GM21360 (cell line): ENCODE results near the gene SH2D5.
"Not testable (repeated sequence)": the region's sequence is repeated elsewhere in the genome, so short reads cannot be mapped to it uniquely, and the experiment has no call there.

Source experiments
- ATAC-seq: cut with Tn5 transposase; IDR thresholded peaks from one replicate; pipeline ENCODE4 v1.9.1; 2021; ENCODE audit warnings: mild to moderate bottlenecking, moderate library complexity; ENCODE audit not compliant: unreplicated experiment

The SH2D5 gene

DNA sequence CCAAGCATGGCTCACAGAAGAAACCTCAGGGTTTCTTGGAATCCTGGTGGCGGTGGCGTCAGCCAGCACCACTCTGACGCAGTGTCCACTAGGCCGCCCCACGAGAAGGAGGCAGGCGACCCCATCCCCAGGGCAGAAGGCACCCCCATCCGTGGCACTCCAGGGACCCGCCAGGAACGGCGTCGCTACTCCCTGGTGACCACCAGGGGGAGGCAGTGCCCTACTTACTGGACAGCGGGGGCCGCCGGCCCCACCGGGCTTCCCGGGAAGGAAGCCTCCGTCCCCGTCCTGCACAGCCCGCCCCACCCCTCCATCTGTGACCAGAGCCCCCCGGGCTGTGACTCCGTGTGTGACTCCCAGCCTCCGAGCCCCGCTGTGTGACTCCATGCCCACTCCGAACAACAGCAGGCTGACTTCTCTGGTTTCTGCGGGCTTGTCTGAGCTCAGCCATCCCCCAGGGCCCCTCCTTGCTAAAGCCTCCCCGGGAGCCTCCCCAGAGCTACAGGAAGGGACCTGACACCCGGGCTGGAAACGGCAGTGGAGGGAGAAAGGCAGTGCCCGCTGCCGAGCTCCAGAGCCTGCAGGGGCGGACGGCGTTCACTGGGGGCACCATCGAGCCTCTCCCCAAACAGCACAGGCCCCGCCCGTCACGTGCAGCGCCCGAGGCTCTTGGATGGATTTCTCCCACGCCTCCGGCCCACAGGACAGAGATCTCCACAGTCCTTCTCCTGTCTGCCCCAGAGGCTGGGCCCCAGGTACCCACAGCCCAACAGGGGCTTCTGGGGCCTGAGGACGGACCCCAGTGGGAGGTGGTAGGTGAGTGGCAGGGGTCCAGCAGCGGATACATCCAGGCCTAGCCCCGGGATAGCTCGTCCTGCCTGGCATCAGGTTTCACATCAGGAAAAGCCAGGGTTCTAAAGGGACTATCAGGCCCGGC is 35.8 kb downstream of the SH2D5 start:
- peak; percentile 52 for ATAC-seq

- no peak for ATAC-seq
These were observed 37.0 kb downstream of the SH2D5 start for GRCh38 chr1:20695515-20695914.

GRCh38 chr1:20693623-20694022 is 38.9 kb downstream of the SH2D5 start:
- no peak for ATAC-seq

GRCh38 chr1:20691872-20692271 is 40.6 kb downstream of the SH2D5 start:
- ATAC-seq, result no peak

DNA sequence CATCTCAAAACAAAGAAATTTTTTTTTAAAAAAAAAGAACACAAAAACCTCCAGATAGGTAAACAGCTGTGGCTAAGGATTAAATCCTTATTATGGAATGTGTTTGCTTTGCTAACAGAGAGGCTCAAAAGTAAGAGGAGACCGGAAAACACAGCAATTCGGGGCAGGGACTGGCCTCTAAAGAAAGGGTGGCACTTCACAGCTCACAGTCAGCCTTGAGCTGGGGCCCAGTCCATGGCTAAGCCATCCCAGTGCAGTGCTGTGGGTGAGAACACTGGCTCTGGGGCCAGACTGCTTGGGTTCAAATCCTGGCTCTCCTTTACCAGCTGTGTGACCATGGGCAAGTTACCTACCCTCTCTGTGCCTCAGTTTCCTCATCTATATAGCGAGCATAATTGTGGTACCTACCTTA is 42.9 kb downstream of the SH2D5 start:
- no peak for ATAC-seq

GRCh38 chr1:20686883-20687725 is 45.4 kb downstream of the SH2D5 start:
- no peak for ATAC-seq

GRCh38 chr1:20685741-20686140 is 46.8 kb downstream of the SH2D5 start:
- no peak for ATAC-seq

DNA sequence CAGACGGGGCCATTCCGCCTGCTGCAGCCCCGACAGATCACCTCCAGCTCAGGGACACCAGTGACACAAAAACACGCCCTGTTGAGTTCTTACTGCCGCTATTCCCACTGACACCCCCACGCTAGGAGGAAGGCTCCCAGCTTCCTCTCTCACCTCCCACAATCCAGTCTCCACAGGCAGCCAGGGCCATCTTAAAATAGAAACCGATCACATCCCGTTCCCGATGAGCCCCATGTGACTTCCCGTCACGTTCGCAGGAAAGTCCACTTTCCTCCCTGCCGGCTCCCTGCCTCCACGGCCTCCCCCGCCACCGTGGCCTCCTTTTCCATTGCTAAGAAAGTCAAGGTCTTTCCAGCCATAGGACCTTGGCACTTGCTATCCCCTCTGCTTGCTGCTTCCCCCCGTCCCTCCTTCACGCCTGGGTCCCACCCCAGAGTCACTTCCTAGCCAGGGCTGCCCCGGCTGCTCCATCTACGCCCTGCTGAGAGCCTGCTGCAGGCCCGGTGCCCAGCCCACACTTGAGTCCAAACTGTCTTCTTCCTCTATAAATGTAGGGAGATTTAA is 47.3 kb downstream of the SH2D5 start:
- no peak for ATAC-seq

GRCh38 chr1:20684651-20685050 is 47.9 kb downstream of the SH2D5 start:
- ATAC-seq, result no peak

GRCh38 chr1:20684050-20684620 is 48.4 kb downstream of the SH2D5 start:
- no peak for ATAC-seq

GRCh38 chr1:20683614-20684013 is 48.9 kb downstream of the SH2D5 start:
- no peak for ATAC-seq

- no peak for ATAC-seq
These were observed 49.8 kb downstream of the SH2D5 start for GRCh38 chr1:20682571-20683236.

DNA sequence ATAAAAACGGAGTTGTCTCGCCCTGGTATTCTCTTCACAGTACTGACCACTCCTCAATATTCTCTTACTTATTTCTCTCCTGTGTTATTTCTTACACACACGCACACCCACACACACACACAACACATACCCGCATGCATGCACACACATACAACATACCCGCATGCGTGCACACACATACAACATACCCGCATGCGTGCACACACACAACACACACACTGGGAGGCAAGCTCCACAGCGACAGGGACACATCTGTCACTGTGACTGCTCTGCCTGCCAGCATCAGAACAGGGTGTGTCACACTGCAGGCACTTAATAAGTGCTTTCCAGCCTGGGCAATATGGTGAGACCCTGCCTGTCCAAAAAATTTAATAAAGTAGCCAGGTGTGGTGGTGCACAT is 50.5 kb downstream of the SH2D5 start:
- ATAC-seq, result no peak

DNA sequence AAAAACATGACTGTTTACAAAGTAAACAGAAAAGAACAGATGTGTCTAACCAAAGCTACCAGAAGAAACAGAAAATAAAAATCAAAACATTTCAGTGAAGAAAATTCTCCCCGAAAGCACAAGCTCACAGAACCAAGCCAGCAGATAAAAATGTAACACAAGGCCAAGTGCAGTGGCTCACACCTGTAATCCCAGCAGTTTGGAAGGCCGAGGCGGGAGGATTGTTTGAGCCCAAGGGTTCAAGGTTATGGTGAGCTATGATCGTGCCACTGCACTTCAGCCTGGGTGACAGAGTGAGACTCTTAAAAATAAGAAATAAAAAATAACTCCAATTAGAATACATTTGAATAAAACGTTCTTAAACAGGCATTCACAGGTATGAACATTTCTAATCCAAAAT is 52.2 kb downstream of the SH2D5 start:
- ATAC-seq, result no peak

GRCh38 chr1:20678599-20678998 is 53.9 kb downstream of the SH2D5 start:
- no peak for ATAC-seq

DNA sequence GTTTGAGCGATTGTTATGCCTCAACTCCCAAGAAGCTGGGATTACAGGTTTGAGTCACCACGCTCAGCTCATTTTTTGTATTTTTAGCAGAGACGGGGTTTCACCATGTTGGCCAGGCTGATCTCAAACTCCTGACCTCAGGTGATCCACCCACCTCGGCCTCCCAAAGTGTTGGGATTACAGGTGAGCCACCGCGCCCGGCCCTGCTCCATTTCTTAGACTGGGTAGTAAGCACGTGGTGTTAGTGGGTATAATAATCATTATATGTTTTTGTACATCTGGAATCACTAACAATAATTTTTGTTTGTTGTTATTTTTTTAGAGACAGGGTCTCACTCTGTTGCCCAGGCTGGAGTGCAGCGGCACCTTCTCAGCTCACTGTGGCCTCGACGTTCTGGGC is 58.9 kb downstream of the SH2D5 start:
- not testable (repeated sequence) for ATAC-seq

GRCh38 chr1:20672265-20672632 is 60.3 kb downstream of the SH2D5 start:
- ATAC-seq, result no peak

GRCh38 chr1:20670936-20671335 is 61.6 kb downstream of the SH2D5 start:
- ATAC-seq, result no peak
